Chondrocyte (in vitro differentiated cells): ENCODE data around the gene CHMP5. TPM values are rescaled to one million over a fixed set of nuclear protein-coding genes. Genes with fewer than 3 reads are reported as not detected.

Experiments
- DNase-seq: peaks from one replicate; pipeline ENCODE4 v3.0.0; 2021; ENCODE audit warnings: mixed read lengths, low spot score
- H3K27ac Mint-ChIP-seq: one replicate; pipeline ENCODE4 v1.8.0; 2021; ENCODE audit warnings: mild to moderate bottlenecking, moderate library complexity, mixed read lengths; ENCODE audit not compliant: unreplicated experiment
- H3K27me3 Mint-ChIP-seq: 2 replicates; pipeline ENCODE4 v1.8.0; 2021; ENCODE audit warnings: low read depth, mixed read lengths
- H3K36me3 Mint-ChIP-seq: 2 replicates; pipeline ENCODE4 v1.8.0; 2021; ENCODE audit warnings: low read depth, mixed read lengths
- H3K4me1 Mint-ChIP-seq: 2 replicates; pipeline ENCODE4 v1.8.0; 2021; ENCODE audit warnings: low read depth, mild to moderate bottlenecking, mixed read lengths
- H3K4me3 Mint-ChIP-seq: one replicate; pipeline ENCODE4 v1.8.0; 2021; ENCODE audit warnings: mild to moderate bottlenecking, moderate library complexity, mixed read lengths; ENCODE audit not compliant: unreplicated experiment
- H3K9me3 Mint-ChIP-seq: 2 replicates; pipeline ENCODE4 v1.8.0; 2021; ENCODE audit warnings: low read depth, mixed read lengths
- CTCF ChIP-seq: fragments of 200-600 bp; sonication (generic); IDR thresholded peaks from 2 replicates; pipeline ENCODE4 v1.5.0; 2021; ENCODE audit warnings: antibody characterized with exemption, mild to moderate bottlenecking, moderate library complexity
- total RNA-seq: library from RNA; stranded (reverse); gene quantifications from 3 replicates; pipeline ENCODE4 v1.2.1, GENCODE V29; 2021

CHMP5 gene
- total RNA-seq, 1 donor from 2014 or later: 58.4 TPM

DNA sequence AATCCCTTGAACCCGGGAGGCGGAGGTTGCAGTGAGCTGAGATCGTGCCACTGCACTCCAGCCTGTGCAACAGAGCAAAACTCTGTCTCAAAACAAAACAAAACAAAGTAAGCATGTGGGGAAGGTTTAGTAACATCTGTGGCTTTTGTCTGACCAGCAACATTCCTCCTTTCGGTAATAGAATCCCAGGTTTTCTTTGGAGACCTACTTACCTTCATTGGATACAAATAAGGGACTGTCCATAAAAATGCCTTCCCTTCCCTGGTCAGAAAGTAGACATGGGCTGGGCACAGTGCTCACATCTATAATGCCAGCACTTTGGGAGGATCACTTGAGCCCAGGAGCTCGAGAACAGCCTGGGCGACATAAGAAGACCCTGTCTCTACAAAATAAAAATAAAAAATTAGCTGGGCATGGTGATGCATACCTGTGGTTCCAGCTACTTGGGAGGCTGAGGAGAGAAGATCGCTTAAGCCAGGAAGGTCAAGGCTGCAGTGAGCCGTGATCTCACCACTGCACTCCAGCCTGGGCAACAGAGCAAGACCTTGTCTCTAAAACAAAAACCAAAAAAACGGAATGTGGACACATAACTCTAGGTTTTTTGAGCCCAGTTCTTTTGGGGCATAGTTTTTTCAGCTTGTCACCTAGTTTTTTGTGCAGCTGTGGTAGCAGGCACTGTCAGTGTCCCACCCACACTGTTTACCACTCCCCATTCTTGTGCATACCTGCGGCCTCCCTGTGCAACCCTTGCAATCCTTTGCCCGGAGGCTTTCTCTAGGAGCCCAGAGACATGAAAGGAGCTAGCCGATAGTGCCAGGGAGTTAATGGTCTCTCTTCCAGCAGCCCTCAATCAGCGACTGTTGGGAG is 33.9 kb upstream of the CHMP5 start:
- no peak for TF ChIP-seq CTCF
- Mint-ChIP-seq H3K27ac (no peak overlapping the region), H3K4me3 (no peak overlapping the region), H3K36me3 (no peaks in the 10 kb centered on the region), H3K27me3 (peaks cover 7% of the 10 kb centered on the region), H3K9me3 (no peaks in the 10 kb centered on the region), H3K4me1 (peaks cover 7% of the 10 kb centered on the region)
- no peak for DNase-seq

- Mint-ChIP-seq H3K27me3 (peaks cover 10% of the 10 kb centered on the region), H3K4me1 (peaks cover 7% of the 10 kb centered on the region), H3K9me3 (no peaks in the 10 kb centered on the region), H3K4me3 (no peak overlapping the region), H3K27ac (no peak overlapping the region), H3K36me3 (no peaks in the 10 kb centered on the region)
- DNase-seq: no peak
- no peak for TF ChIP-seq CTCF
These were observed 33.3 kb upstream of the CHMP5 start for GRCh38 chr9:33231623-33231942.

- Mint-ChIP-seq H3K27me3 (peaks cover 13% of the 10 kb centered on the region), H3K4me1 (peaks cover 7% of the 10 kb centered on the region), H3K4me3 (no peak overlapping the region), H3K36me3 (no peaks in the 10 kb centered on the region), H3K9me3 (no peaks in the 10 kb centered on the region), H3K27ac (no peak overlapping the region)
- DNase-seq: no peak
- no peak for TF ChIP-seq CTCF
These were observed 32.0 kb upstream of the CHMP5 start for GRCh38 chr9:33232815-33233214.

DNA sequence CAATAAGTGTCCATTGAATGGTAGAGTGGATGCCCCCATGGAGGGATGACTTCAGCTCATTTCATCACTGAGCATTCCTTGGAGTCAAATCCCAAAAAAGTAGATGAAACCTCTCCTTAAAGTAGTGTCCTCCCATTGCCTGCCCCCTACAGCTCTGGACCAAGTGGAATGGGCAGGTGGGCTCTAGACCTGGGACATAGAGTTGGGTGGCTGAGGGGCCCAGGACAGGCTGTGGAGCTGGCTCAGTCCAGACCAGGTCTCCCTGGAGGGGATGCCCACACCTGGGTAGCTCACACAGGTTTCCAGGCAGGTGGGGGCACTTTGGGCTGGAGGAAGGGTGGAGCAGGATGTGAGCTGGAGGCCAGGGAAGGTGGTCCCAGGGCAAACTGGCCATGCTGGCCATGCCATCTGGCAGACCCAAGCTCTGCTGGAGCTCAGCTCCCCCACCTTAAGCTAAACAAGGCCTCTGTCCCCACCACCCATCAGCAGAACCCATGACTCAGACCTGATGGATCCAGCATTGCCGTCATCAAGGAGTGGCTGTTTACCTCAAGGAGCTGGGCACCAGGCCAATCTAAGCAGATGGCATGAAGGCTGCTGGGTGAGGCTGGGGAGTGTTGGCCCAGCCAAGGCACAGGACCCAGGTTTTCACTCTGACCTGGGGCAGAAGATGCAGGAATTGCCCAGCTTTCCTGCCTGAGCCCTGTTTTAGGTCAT is 31.1 kb upstream of the CHMP5 start:
- Mint-ChIP-seq H3K4me1 (peaks cover 7% of the 10 kb centered on the region), H3K4me3 (no peak overlapping the region), H3K27ac (no peak overlapping the region), H3K9me3 (no peaks in the 10 kb centered on the region), H3K36me3 (no peaks in the 10 kb centered on the region), H3K27me3 (peaks cover 9% of the 10 kb centered on the region)
- DNase-seq: no peak
- no peak for TF ChIP-seq CTCF

DNA sequence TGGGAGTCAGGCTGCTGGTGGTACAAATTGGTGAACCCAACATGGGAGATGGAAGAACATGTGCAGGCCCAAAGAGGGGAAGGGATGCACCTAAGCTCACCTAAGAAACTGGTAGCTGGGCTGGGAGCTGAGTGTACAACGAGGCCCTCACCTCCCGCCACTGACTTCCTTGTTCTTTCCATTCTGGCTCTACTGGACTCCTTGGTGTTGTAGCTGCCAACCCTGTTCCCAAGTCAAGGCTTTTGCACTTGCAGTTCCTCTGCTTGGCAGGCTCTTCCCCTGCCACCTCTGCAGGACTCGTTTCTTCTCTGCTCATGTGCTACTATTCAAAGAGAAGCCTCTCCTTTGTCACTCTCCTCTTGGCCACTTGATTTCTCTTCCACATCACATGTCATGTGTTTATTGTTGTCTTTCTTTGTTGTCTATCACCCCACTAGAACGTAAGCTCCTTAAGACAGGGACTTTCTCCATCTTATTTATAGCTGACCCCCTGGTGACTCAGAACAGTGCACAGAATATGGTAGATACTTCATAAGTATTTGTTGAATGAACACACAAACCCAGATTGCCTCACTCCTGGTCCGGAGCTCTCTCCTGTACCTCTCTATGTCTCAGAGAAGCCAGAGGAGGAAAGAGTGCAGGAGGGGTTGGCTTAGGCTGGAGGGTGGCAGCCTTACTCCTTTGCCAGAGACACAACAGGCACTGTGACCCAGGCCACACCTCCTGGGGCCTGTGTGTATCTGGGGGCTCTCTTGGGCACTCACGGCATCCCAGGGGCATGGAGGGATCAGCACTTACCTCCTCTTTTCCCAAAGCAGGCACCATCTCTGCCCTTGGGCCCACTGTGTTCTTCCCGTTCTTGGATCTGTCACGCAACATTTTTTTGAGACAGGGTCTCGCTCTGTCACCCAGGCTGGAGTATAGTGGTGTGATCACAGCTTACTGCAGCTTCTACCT is 30.1 kb upstream of the CHMP5 start:
- no peak for DNase-seq
- H3K9me3 Mint-ChIP-seq: no peaks in the 10 kb centered on the region
- H3K36me3 Mint-ChIP-seq: no peaks in the 10 kb centered on the region
- no peak overlapping the region for H3K27ac Mint-ChIP-seq
- TF ChIP-seq CTCF: no peak
- no peak overlapping the region for H3K4me3 Mint-ChIP-seq
- H3K4me1 Mint-ChIP-seq: peaks cover 7% of the 10 kb centered on the region
- H3K27me3 Mint-ChIP-seq: peaks cover 9% of the 10 kb centered on the region
